Measurements from ENCODE around the gene FAM240A.

DNA sequence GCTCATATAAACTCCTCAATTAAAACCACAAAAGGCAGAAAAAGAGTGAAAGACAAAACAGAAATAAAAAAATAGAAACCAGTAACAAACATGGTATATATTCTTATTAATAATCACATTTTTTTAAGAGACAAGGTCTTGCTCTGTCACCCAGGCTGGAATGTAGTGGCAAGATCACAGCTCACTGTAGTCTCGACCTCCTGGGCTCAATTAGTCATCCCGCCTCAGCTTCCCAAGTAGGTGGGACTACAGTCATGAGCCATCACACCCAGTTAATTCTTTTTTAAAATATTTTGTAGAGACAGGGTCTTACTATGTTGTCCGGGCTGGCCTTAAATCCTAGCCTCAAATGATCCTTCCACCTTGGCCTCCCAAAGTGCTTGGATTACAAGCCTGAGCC lies 37.1 kb downstream of the FAM240A start:
- no peak for TF ChIP-seq EZH2 (IDR thresholded peaks at IDR 0.05)
- TF ChIP-seq POLR2AphosphoS5 (IDR thresholded peaks at IDR 0.05; ENCODE audit: borderline replicate concordance, low read depth, low read length): no peak
- no peak for TF ChIP-seq FOXP2 (optimal IDR thresholded peaks at IDR 0.05; ENCODE audit: control extremely low read depth, extremely low read length, insufficient read depth)

Measured in SK-N-MC (cell line).